Testis (tissue), 3 donors: Measurements from ENCODE around the gene UBE2U. TPM values are rescaled to one million over a fixed set of nuclear protein-coding genes. Genes with fewer than 3 reads are reported as not detected.
A peak's percentile ranks its signal among the peaks of the same experiment; 100 is the strongest.
"Not testable (repeated sequence)": the region's sequence is repeated elsewhere in the genome, so short reads cannot be mapped to it uniquely, and the experiment has no call there.

ENCODE experiments used
- DNase-seq: peaks from one replicate; pipeline ENCODE4 v3.0.0-alpha.2; 2019
- H3K27ac ChIP-seq, 2 donors: fragments of 200-600 bp; sonication (generic); one replicate each; pipeline ENCODE4 v1.5.1; 2019
- H3K27me3 ChIP-seq: fragments of 200-600 bp; sonication (generic); one replicate; pipeline ENCODE4 v1.5.1; 2019
- H3K36me3 ChIP-seq: fragments of 200-600 bp; sonication (generic); one replicate; pipeline ENCODE4 v1.5.1; 2017; ENCODE audit warnings: low read depth; ENCODE audit errors: missing control alignments
- H3K4me1 ChIP-seq: fragments of 200-600 bp; sonication (generic); one replicate; pipeline ENCODE4 v1.5.1; 2019
- H3K4me3 ChIP-seq, 2 donors: fragments of 200-600 bp; sonication (generic); one replicate each; pipeline ENCODE4 v1.5.1; 2017 to 2019
- H3K9me3 ChIP-seq: fragments of 200-600 bp; sonication (generic); one replicate; pipeline ENCODE4 v1.5.1; 2017
- CTCF ChIP-seq, 3 experiments: fragments of 450-650 bp in 2 of 3; fragments of 200-600 bp in 1 of 3; sonication (generic) in 1 of 3; IDR thresholded peaks; one replicate each; pipeline ENCODE4 v1.5.1; 2016 to 2019; ENCODE audit warnings: antibody characterized with exemption in 3 of 3, mild to moderate bottlenecking in 2 of 3, moderate library complexity in 1 of 3
- POLR2A ChIP-seq: fragments of 450-650 bp; IDR thresholded peaks from one replicate; pipeline ENCODE4 v1.6.1; 2017; ENCODE audit warnings: antibody characterized with exemption, mild to moderate bottlenecking, moderate library complexity
- WGBS, 2 donors: methylation state at CpG; one replicate each; pipeline ENCODE4 v1.1.5; 2018; 5-methylcytosine and 5-hydroxymethylcytosine counted together
- intact Hi-C: fragments of 100-400 bp; cut with DNase I; formaldehyde crosslinking; loops from one replicate; pipeline ENCODE4 v1.15.1; 2023; ENCODE audit warnings: low total_unique reads
- polyA plus RNA-seq: library from polyadenylated mRNA; stranded (reverse); fragments of 350-450 nt; fragmentation: Illumina TruSeq; extraction: RNeasy Lipid Tissue Mini Kit (QIAGEN cat#74804); gene quantifications from one replicate; pipeline ENCODE4 v1.2.3, GENCODE V29; 2014; ENCODE audit warnings: low read depth, low replicate concordance; ENCODE audit not compliant: insufficient read depth
- total RNA-seq, 2 donors: library from RNA; depleted of rRNA; stranded (reverse); fragments of >200 nt; gene quantifications; one replicate each; pipeline ENCODE4 v1.2.3, GENCODE V29; 2016

Gene UBE2U
- total and polyA plus RNA-seq, 3 donors from 2014 or later, result 16.9 to 72.2 (median 31.6) TPM

- intact Hi-C loops, result no loop called here
- Histone ChIP-seq H3K27me3 (no peaks in the 10 kb centered on the region), H3K4me3 (no peak overlapping the region), H3K36me3 (no peaks in the 10 kb centered on the region), H3K27ac (no peak overlapping the region), H3K4me1 (no peaks in the 10 kb centered on the region), H3K9me3 (no peaks in the 10 kb centered on the region)
- DNase-seq, result no peak
- TF ChIP-seq CTCF (IDR thresholded peaks at IDR 0.05) (no peak), POLR2A (no peak)
- WGBS, 2 donors, result 54 to 62% methylated on average over 4 of the region's 4 CpGs
Observed at GRCh38 chr1:64243757-64244080, 40.3 kb downstream of the UBE2U start.

- no peaks in the 10 kb centered on the region for H3K4me1 ChIP-seq
- H3K36me3 ChIP-seq, result no peaks in the 10 kb centered on the region
- no peak overlapping the region for H3K27ac ChIP-seq
- WGBS, 2 donors, result 45 to 48% methylated on average over 9 of the region's 9 CpGs
- H3K27me3 ChIP-seq, result no peaks in the 10 kb centered on the region
- intact Hi-C loops, result loop anchor here (5.0 kb wide), 1 partner anchor 628 kb away; no protein-coding TSS in a partner anchor
- TF ChIP-seq POLR2A (no peak), CTCF (IDR thresholded peaks at IDR 0.05) (no peak)
- H3K9me3 ChIP-seq, result no peaks in the 10 kb centered on the region
- peak overlapping the region in 1 of 2 donors; percentile 18 for H3K4me3 ChIP-seq
- peak; percentile 20 for DNase-seq
Observed at GRCh38 chr1:64245495-64245894, 42.1 kb downstream of the UBE2U start.

- intact Hi-C loops, result loop anchor here (5.0 kb wide), 1 partner anchor 629 kb away; no protein-coding TSS in a partner anchor
Observed at GRCh38 chr1:64246294-64246917, 43.0 kb downstream of the UBE2U start.

GRCh38 chr1:64248065-64248464, 44.6 kb downstream of the UBE2U start:
- H3K27me3 ChIP-seq, result no peaks in the 10 kb centered on the region
- intact Hi-C loops, result loop anchor here (5.0 kb wide), 1 partner anchor 631 kb away; no protein-coding TSS in a partner anchor

More at GRCh38 chr1:64246294-64246917, 43.0 kb downstream of the UBE2U start:
- no peak for TF ChIP-seq POLR2A
- peak; percentile 51 to 81 (median 55) for TF ChIP-seq CTCF (IDR thresholded peaks at IDR 0.05)
- Histone ChIP-seq H3K9me3 (no peaks in the 10 kb centered on the region), H3K36me3 (no peaks in the 10 kb centered on the region), H3K4me1 (no peaks in the 10 kb centered on the region), H3K27ac (no peak overlapping the region), H3K4me3 (no peak overlapping the region), H3K27me3 (no peaks in the 10 kb centered on the region)
- DNase-seq, result no peak
- WGBS, 2 donors, result 11 to 12% methylated on average over 4 of the region's 4 CpGs

GRCh38 chr1:64250472-64250871, 47.0 kb downstream of the UBE2U start:
- DNase-seq, intact Hi-C loops, H3K4me3 ChIP-seq, H3K9me3 ChIP-seq, H3K27ac ChIP-seq, H3K36me3 ChIP-seq, H3K27me3 ChIP-seq, H3K4me1 ChIP-seq: not testable (repeated sequence)
- 85 to 90% methylated on average over 2 of the region's 2 CpGs for WGBS, 2 donors

More at GRCh38 chr1:64248065-64248464, 44.6 kb downstream of the UBE2U start:
- H3K4me1 ChIP-seq, result no peaks in the 10 kb centered on the region
- no peak overlapping the region for H3K27ac ChIP-seq
- WGBS, 2 donors, result 52 to 60% methylated on average over 5 of the region's 5 CpGs
- H3K36me3 ChIP-seq, result no peaks in the 10 kb centered on the region
- no peak overlapping the region for H3K4me3 ChIP-seq
- no peaks in the 10 kb centered on the region for H3K9me3 ChIP-seq
- TF ChIP-seq POLR2A (no peak), CTCF (IDR thresholded peaks at IDR 0.05) (no peak)
- DNase-seq, result no peak
